Measurements from ENCODE around the gene ADAT3.
A peak's percentile ranks its signal among the peaks of the same experiment; 100 is the strongest.
"Not testable (repeated sequence)": the region's sequence is repeated elsewhere in the genome, so short reads cannot be mapped to it uniquely, and the experiment has no call there.

The ADAT3 gene

GRCh38 chr19:1867349-1867724 lies 37.9 kb upstream of the ADAT3 start:
- no peak for DNase-seq

- DNase-seq, result no peak
These were observed 36.2 kb upstream of the ADAT3 start for GRCh38 chr19:1868971-1869370.

DNA sequence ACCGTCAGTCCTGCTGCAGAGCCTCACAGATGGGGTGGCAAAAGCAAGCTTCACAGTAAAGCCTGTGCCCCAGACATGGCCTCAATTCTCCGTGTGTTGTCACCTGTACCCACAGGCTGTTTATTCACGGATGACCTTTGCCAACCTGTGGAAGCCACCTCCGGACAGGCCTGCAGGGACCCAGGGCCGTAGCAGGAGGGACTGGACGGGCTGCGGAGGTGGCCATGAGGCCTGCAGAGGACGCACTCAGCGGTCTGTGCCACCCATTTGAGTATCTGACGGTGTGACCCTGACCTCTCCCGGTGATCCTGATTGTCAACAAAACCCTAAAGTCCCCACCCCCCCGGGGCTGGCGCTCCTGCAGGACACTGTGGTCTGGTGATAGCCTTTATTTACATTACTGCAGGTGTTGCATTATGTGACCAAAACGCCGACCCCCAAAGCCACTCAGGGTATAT lies 34.0 kb upstream of the ADAT3 start:
- DNase-seq, result no peak

DNA sequence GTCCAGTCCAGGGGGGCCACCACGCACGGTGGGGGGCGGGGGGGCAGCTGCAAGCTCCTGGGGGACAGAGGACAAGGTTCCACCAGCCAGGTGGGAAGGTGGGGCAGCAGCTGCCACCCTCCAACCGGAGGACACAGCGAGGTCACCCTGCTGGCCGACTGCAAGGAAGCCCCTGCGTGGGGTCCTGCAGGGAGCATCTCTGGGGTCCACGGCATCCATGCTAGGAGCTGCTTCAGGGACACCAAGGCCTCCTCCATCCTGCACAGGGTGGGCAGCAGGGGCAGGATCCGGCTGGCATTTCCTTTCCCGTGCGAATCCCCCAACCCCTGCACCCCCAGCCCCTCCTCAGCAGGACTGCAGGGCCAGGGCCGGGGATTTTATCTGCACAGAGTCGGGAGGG lies 33.6 kb upstream of the ADAT3 start:
- DNase-seq, result no peak

DNA sequence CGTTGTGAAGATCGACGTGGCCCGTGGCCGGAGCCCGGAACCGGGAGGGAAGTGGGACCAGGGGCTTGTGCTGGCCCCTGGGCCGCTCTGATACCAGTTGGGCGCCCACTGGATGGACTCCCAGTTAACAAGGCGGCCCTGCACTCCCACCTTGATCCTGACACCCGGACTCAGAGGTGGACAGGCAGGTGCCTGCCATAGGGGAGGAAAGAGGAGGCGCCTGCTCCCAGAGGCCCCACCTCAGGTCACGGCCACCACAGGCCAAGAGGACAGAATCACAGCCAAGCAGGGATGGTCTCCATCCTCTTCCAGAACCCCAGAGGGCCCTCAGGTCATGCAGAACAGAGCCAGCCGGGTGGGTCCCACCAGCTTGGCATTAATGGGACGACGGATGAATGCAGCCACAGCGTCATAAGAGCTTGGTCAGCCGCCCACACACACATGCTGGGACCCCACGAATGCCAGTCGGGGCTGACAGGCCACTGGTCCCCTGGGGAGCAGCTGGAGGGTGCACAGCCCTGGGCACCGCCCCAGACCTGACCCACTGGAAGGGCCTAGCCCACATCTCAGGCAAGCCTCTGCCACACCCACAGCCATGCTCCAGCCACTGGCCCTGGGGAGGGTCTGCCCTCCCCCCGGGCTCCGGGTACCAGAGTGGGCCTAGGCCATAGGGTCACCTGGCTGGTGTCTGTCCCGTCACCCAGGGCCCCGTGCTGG lies 32.2 kb upstream of the ADAT3 start:
- DNase-seq, result no peak

DNA sequence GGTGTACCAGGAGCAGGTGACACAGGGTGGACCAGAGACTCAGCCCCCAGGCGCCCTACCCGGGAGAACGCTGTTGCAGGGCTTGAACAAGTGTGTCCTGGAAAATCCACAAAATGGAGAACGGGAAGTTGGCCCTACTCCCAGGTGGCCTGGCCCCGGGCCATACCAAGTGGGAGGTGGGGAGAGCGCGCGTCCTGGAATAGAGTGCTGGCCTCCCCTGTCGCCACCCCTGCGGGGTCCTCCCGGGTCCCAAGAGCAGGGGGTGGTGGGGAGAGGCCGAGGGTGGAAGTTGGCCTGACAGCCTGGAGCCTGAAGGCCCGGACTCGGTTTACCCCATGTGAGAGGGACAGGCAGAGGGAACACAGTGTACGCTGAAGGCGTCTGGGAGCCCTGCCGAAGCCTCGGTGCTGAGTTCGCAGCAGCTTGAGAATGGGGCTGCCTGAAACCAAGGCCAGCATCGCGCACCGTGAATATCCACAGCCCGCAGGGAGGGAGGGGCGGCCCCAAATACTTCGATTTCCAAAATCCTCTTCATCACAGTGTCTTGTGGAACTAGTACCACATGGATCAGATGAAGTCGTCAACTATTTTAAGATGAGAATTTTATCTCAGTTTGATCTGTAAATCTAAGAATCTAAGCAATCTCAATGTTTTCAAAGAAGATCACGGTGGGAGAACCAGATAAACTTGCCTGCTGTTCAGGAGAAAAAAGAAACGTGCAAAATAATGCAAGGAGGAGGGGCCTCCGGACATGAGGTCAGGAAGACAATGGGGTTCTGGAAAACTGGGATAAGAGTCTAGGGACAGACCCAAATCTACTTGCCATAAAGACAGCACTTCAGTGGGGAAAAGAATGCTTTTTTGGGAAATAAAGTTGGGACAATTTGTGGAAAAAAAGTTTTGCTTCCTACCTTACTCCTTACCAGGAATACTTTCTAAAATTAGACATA lies 31.4 kb upstream of the ADAT3 start:
- DNase-seq, result no peak

DNA sequence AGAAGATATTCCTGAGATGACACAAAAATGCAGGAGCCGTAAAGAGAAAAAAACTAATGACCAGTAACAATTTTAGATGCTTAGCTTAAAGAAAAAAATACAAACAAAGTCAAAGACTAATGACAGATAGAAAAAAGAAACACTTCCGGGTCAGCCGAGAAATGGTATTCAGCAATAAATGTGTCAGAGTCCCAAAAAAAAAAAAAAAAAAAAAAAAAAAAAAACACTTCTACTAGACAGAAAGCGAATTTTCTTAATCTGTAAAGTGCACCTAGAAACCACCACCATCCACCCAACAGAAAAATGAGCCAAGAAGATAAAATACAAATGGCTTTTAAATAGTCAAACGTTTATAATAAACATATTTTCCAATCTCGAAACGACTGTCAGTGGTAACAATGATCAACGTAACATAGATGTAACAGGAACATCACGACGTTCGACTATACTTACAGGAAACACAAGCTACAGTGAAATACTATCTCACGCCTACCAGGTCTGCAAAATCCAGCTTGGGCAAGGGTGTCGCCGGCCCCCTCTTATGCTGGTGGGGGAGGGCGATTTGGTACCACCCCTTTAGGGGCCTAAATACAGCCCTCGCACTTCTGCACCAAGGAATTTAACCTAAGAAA lies 30.5 kb upstream of the ADAT3 start:
- peak; percentile 60 for DNase-seq

GRCh38 chr19:1875265-1875645 lies 29.9 kb upstream of the ADAT3 start:
- not testable (repeated sequence) for DNase-seq

- DNase-seq, result peak; percentile 86
These were observed 29.3 kb upstream of the ADAT3 start for GRCh38 chr19:1875646-1876495.

GRCh38 chr19:1876496-1877279 lies 28.5 kb upstream of the ADAT3 start:
- not testable (repeated sequence) for DNase-seq

GRCh38 chr19:1877280-1877660 lies 27.9 kb upstream of the ADAT3 start:
- DNase-seq, result not testable (repeated sequence)

DNA sequence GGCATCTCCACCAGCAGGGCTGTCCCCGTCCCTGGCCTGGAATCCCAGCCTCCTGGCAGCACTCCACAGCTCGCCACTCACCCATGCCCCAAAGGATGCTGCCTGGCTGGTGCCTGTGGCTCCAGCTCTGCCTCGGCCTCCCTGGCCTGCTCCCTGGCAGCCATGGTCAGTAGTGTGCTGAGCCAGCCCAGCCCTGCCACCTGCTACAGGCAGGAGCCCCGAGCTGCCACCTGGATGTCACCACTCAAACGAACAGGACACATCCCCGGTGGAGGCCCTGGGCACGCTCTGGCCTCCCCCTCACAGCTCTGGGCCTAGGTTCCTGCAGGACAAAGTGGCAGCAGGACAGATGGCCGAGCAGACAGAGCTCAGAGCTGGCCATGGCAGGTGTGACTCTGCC lies 26.6 kb upstream of the ADAT3 start:
- DNase-seq, result not testable (repeated sequence)

DNA sequence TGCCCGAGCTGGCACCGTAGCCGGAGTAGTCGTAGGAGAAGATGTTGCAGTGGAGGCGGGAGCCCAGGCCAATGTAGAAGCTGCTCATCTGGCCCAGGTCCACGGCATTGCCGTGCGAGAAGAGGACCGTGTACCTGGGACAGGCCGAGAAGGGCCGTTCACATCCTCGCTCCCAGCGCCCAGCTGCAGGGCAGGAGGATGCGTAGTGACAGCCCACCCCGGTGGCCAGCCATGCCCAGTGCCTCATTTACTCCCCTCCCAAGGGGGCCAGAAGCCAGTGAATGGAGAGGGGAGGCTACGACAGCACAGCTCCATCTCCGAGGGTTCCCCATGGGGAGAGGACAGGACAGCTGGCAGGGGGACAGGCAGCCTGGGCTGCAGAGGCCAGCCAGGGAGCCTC lies 25.2 kb upstream of the ADAT3 start:
- DNase-seq, result not testable (repeated sequence)

GRCh38 chr19:1880611-1881392 lies 24.4 kb upstream of the ADAT3 start:
- no peak for DNase-seq

- DNase-seq, result not testable (repeated sequence)
These were observed 23.7 kb upstream of the ADAT3 start for GRCh38 chr19:1881393-1882088.

DNA sequence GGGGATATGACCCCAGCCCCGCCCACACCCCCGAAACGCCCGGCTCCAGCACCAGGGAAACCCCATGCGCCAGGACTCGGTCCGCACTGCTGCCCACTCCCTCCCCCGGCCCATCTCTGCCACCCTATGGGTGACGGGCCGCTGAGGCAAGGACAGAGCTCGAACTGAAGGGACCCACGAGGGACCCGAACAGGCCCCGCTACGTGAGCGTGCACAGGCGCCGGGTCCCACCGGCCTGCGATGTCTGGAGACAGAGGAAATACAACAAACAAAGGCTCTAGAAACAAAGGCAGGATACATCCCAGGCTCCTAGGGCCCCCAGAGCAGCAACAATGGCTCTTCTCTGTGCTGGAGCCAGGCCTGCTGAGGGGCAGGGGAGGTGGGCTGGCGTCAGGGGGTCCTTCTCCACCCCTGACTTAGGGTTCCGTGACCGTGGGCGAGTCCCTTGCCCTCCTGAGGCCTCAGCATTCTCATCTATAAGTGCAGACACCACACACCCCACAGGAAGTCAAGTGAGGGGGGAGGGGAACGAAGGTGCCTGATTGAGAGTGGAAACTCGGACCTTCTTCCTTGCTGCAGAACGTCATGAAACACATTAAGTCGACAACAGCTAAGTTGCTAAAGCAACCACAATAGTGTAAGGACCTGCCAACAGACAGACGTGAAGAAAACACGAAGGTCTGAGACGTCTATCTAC lies 23.0 kb upstream of the ADAT3 start:
- peak; percentile 90 for DNase-seq

- DNase-seq, result no peak
These were observed 22.2 kb upstream of the ADAT3 start for GRCh38 chr19:1882786-1883692.

DNA sequence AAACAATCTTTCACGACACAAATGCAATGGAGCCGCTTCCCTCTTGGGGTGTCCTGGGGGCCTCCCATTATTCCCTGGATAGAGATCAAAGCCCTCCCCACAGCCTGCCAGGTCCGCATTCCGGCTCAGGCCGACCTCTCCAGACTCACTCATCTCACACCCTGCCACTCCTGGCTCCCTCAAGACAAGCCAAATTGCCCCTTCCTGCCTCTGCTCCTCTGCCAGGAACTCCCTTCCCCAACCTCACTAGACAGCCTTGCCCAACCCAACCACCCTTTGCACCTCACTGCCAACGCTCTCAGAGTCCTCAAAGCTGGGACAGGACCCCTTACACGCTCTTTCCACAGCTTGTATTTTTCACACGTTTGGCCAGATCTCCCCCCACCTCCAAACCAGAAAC lies 21.4 kb upstream of the ADAT3 start:
- no peak for DNase-seq
